ENCODE measurements around the gene STAT3. TPM values are rescaled to one million over a fixed set of nuclear protein-coding genes. Genes with fewer than 3 reads are reported as not detected.

Gene STAT3
- total and polyA plus RNA-seq, 2 of the 13 experiments (the other 11 are each of a cell fraction or from before 2014, with no cell fraction given) = 61.8 to 62.4 TPM

GRCh38 chr17:42386777-42387657 lies 1.2 kb downstream of the STAT3 start (continued):
- TF ChIP-seq, protein P1, sequence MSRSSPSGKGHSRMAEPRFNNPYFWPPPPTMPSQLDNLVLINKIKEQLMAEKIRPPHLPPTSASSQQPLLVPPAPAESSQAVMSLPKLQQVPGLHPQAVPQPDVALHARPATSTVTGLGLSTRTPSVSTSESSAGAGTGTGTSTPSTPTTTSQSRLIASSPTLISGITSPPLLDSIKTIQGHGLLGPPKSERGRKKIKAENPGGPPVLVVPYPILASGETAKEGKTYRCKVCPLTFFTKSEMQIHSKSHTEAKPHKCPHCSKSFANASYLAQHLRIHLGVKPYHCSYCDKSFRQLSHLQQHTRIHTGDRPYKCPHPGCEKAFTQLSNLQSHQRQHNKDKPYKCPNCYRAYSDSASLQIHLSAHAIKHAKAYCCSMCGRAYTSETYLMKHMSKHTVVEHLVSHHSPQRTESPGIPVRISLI (CRISPR knock-in tag; IDR thresholded peaks at IDR 0.05; ENCODE audit: borderline replicate concordance) = peak; percentile 10; the same call in 1 of the 2 replicates
- TF ChIP-seq NR2F6 (IDR thresholded peaks at IDR 0.05) (no peak; the same call in 1 of the 2 replicates), NR2F6 (CRISPR knock-in tag; IDR thresholded peaks at IDR 0.05) (peak; percentile 33; the same call in 1 of the 2 replicates), ZNF333 (CRISPR knock-in tag; IDR thresholded peaks at IDR 0.05; ENCODE audit: borderline replicate concordance) (no peak), ELF4 (CRISPR knock-in tag; IDR thresholded peaks at IDR 0.05; ENCODE audit: borderline replicate concordance) (no peak), SP2 (CRISPR knock-in tag; IDR thresholded peaks at IDR 0.05) (no peak), NR3C1 (CRISPR knock-in tag; IDR thresholded peaks at IDR 0.05) (no peak), ATM (IDR thresholded peaks at IDR 0.05; ENCODE audit: borderline replicate concordance) (no peak), ZNF256 (CRISPR knock-in tag; conservative IDR thresholded peaks at IDR 0.05) (no peak), MYNN (CRISPR knock-in tag; IDR thresholded peaks at IDR 0.05; ENCODE audit: low read depth) (no peak), ZEB1 (IDR thresholded peaks at IDR 0.05; ENCODE audit: insufficient replicate concordance, low read depth) (no peak), TBX3 (IDR thresholded peaks at IDR 0.05; ENCODE audit: borderline replicate concordance) (no peak), PREB (CRISPR knock-in tag; IDR thresholded peaks at IDR 0.05) (no peak), ZNF225 (CRISPR knock-in tag; IDR thresholded peaks at IDR 0.05) (no peak), ELF1 (CRISPR knock-in tag; IDR thresholded peaks at IDR 0.05) (no peak), SNAPC4 (CRISPR knock-in tag; IDR thresholded peaks at IDR 0.05) (no peak), ARNT (IDR thresholded peaks at IDR 0.05) (no peak), IKZF4 (CRISPR knock-in tag; IDR thresholded peaks at IDR 0.05; ENCODE audit: borderline replicate concordance, low read depth, not compliant biosample characterization) (no peak), ZNF143 (CRISPR knock-in tag; IDR thresholded peaks at IDR 0.05) (no peak)
- TF ChIP-seq, protein P2, sequence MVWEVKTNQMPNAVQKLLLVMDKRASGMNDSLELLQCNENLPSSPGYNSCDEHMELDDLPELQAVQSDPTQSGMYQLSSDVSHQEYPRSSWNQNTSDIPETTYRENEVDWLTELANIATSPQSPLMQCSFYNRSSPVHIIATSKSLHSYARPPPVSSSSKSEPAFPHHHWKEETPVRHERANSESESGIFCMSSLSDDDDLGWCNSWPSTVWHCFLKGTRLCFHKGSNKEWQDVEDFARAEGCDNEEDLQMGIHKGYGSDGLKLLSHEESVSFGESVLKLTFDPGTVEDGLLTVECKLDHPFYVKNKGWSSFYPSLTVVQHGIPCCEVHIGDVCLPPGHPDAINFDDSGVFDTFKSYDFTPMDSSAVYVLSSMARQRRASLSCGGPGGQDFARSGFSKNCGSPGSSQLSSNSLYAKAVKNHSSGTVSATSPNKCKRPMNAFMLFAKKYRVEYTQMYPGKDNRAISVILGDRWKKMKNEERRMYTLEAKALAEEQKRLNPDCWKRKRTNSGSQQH (CRISPR knock-in tag; IDR thresholded peaks at IDR 0.05; ENCODE audit: low read depth) = no peak
- TF ChIP-seq, protein P3, sequence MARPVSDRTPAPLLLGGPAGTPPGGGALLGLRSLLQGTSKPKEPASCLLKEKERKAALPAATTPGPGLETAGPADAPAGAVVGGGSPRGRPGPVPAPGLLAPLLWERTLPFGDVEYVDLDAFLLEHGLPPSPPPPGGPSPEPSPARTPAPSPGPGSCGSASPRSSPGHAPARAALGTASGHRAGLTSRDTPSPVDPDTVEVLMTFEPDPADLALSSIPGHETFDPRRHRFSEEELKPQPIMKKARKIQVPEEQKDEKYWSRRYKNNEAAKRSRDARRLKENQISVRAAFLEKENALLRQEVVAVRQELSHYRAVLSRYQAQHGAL (CRISPR knock-in tag; IDR thresholded peaks at IDR 0.05; ENCODE audit: not compliant biosample characterization) = no peak
